H9 (cell line): Measurements from ENCODE around the gene CATSPERZ. TPM values are rescaled to one million over a fixed set of nuclear protein-coding genes. Genes with fewer than 3 reads are reported as not detected.

Experiments
- DNase-seq: peaks from one replicate; pipeline ENCODE4 v3.0.0-alpha.2; 2017
- H2AFZ ChIP-seq: one replicate; pipeline ENCODE4 v1.6.1; 2013; ENCODE audit warnings: mild to moderate bottlenecking, low read length, control low read depth, moderate library complexity
- H2AK5ac ChIP-seq: 2 replicates; pipeline ENCODE4 v1.6.1; 2013; ENCODE audit warnings: low read length, control low read depth, mixed read lengths; ENCODE audit not compliant: insufficient read length
- H2BK120ac ChIP-seq: one replicate; pipeline ENCODE4 v1.6.1; 2013; ENCODE audit warnings: low read depth, mild to moderate bottlenecking, low read length, control low read depth, inconsistent platforms; ENCODE audit not compliant: poor library complexity, severe bottlenecking
- H2BK12ac ChIP-seq: 2 replicates; pipeline ENCODE4 v1.6.1; 2013; ENCODE audit warnings: low read length, control low read depth, mixed read lengths, low read depth; ENCODE audit not compliant: insufficient read length
- H2BK15ac ChIP-seq: 2 replicates; pipeline ENCODE4 v1.6.1; 2013; ENCODE audit warnings: low read depth, low read length, control low read depth
- H2BK20ac ChIP-seq: one replicate; pipeline ENCODE4 v1.6.1; 2013; ENCODE audit warnings: low read depth, mild to moderate bottlenecking, low read length, control low read depth, inconsistent platforms; ENCODE audit not compliant: poor library complexity, severe bottlenecking
- H2BK5ac ChIP-seq: 2 replicates; pipeline ENCODE4 v1.6.1; 2013; ENCODE audit warnings: low read length, control low read depth, mixed read lengths; ENCODE audit not compliant: insufficient read length
- H3K14ac ChIP-seq: 2 replicates; pipeline ENCODE4 v1.6.1; 2013; ENCODE audit warnings: low read length, control low read depth; ENCODE audit not compliant: insufficient read depth
- H3K18ac ChIP-seq: 2 replicates; pipeline ENCODE4 v1.6.1; 2013; ENCODE audit warnings: low read depth, mild to moderate bottlenecking, mixed read lengths, low read length, control low read depth; ENCODE audit not compliant: insufficient read length
- H3K23ac ChIP-seq: 2 replicates; pipeline ENCODE4 v1.6.1; 2013; ENCODE audit warnings: low read length, control low read depth, mixed read lengths, low read depth; ENCODE audit not compliant: insufficient read length
- H3K23me2 ChIP-seq: 2 replicates; pipeline ENCODE4 v1.6.1; 2013; ENCODE audit warnings: low read depth, mild to moderate bottlenecking, mixed read lengths, low read length, control low read depth; ENCODE audit not compliant: insufficient read length, poor library complexity, severe bottlenecking
- H3K27ac ChIP-seq: 2 replicates; pipeline ENCODE4 v1.5.1; 2013; ENCODE audit warnings: low read length, control low read depth, mixed read lengths, low read depth; ENCODE audit not compliant: insufficient read length
- H3K27me3 ChIP-seq: 2 replicates; pipeline ENCODE4 v1.6.1; 2013; ENCODE audit warnings: low read length, control low read depth, inconsistent platforms; ENCODE audit not compliant: insufficient read depth
- H3K4ac ChIP-seq: 2 replicates; pipeline ENCODE4 v1.6.1; 2013; ENCODE audit warnings: low read depth, mild to moderate bottlenecking, control low read depth, inconsistent platforms, low read length, moderate library complexity
- H3K4me1 ChIP-seq: 2 replicates; pipeline ENCODE4 v1.6.1; 2013; ENCODE audit warnings: low read length, control low read depth, inconsistent platforms; ENCODE audit not compliant: insufficient read depth
- H3K4me2 ChIP-seq: 2 replicates; pipeline ENCODE4 v1.6.1; 2013; ENCODE audit warnings: low read length, control low read depth, mixed read lengths; ENCODE audit not compliant: insufficient read length, insufficient read depth
- H3K56ac ChIP-seq: 2 replicates; pipeline ENCODE4 v1.6.1; 2013; ENCODE audit warnings: low read depth, mild to moderate bottlenecking, mixed read lengths, low read length, control low read depth; ENCODE audit not compliant: insufficient read length
- H3K79me1 ChIP-seq: 2 replicates; pipeline ENCODE4 v1.6.1; 2013; ENCODE audit warnings: low read depth, mild to moderate bottlenecking, moderate library complexity, low read length, control low read depth, inconsistent platforms; ENCODE audit not compliant: insufficient read depth, poor library complexity, severe bottlenecking
- H3K79me2 ChIP-seq: 2 replicates; pipeline ENCODE4 v1.6.1; 2013; ENCODE audit warnings: low read length, control low read depth, inconsistent platforms; ENCODE audit not compliant: insufficient read depth
- H3K9ac ChIP-seq: 2 replicates; pipeline ENCODE4 v1.6.1; 2013; ENCODE audit warnings: low read length, control low read depth, mixed read lengths; ENCODE audit not compliant: insufficient read length; ENCODE audit errors: extremely low read depth
- H3K9me3 ChIP-seq: one replicate; pipeline ENCODE4 v1.6.1; 2013; ENCODE audit warnings: low read depth, low read length, inconsistent platforms; ENCODE audit not compliant: control insufficient read depth
- H3T11ph ChIP-seq: one replicate; pipeline ENCODE4 v1.6.1; 2013; ENCODE audit warnings: mild to moderate bottlenecking, low read length, control low read depth, inconsistent platforms
- H4K20me1 ChIP-seq: one replicate; pipeline ENCODE4 v1.6.1; 2013; ENCODE audit not compliant: control insufficient read depth, insufficient read length, insufficient read depth
- H4K5ac ChIP-seq: 2 replicates; pipeline ENCODE4 v1.6.1; 2013; ENCODE audit warnings: low read depth, mild to moderate bottlenecking, mixed read lengths, low read length, control low read depth; ENCODE audit not compliant: insufficient read length
- H4K8ac ChIP-seq: replicated peaks from 2 replicates; pipeline ENCODE4 v1.6.1; 2013; ENCODE audit warnings: low read length, control low read depth, mixed read lengths, low read depth; ENCODE audit not compliant: insufficient read length
- H4K91ac ChIP-seq: 2 replicates; pipeline ENCODE4 v1.6.1; 2013; ENCODE audit warnings: low read depth, mild to moderate bottlenecking, moderate library complexity, mixed read lengths, low read length, control low read depth; ENCODE audit not compliant: insufficient read length
- H3K27ac Mint-ChIP-seq, 3 experiments: 2 replicates in 2 of 3; 3 replicates in 1 of 3; pipeline ENCODE4 v1.8.0; 2020 to 2021; ENCODE audit warnings: mixed read lengths in 3 of 3, mild to moderate bottlenecking in 1 of 3, moderate library complexity in 1 of 3
- H3K27me3 Mint-ChIP-seq: 2 replicates; pipeline ENCODE4 v1.8.0; 2021; ENCODE audit warnings: low read depth, mild to moderate bottlenecking, moderate library complexity, mixed read lengths
- H3K36me3 Mint-ChIP-seq, 3 experiments: 2 replicates in 2 of 3; 3 replicates in 1 of 3; pipeline ENCODE4 v1.8.0; 2020 to 2021; ENCODE audit warnings: low read depth in 3 of 3, mixed read lengths in 3 of 3; ENCODE audit not compliant: insufficient read depth in 1 of 3
- H3K4me1 Mint-ChIP-seq, 2 experiments: 2 replicates each; pipeline ENCODE4 v1.8.0; 2020; ENCODE audit warnings: mixed read lengths in 2 of 2
- H3K4me3 Mint-ChIP-seq, 2 experiments: 2 replicates in 1 of 2; 3 replicates in 1 of 2; pipeline ENCODE4 v1.8.0; 2020 to 2021; ENCODE audit warnings: mild to moderate bottlenecking in 2 of 2, mixed read lengths in 2 of 2, moderate library complexity in 1 of 2
- H3K9me3 Mint-ChIP-seq, 2 experiments: 2 replicates in 1 of 2; 3 replicates in 1 of 2; pipeline ENCODE4 v1.8.0; 2020; ENCODE audit warnings: mild to moderate bottlenecking in 2 of 2, mixed read lengths in 2 of 2, moderate library complexity in 1 of 2
- WGBS: extraction: QIAGEN DNeasy Blood & Tissue Kit; methylation state at CpG from one replicate; pipeline ENCODE4 v1.1.7; 2013; ENCODE audit warnings: missing lambda C conversion rate, low lambda C conversion rate, mixed read lengths; ENCODE audit not compliant: insufficient read length; ENCODE audit errors: extremely low coverage; 5-methylcytosine and 5-hydroxymethylcytosine counted together
- total RNA-seq: library from RNA; stranded (reverse); gene quantifications from 2 replicates; pipeline ENCODE4 v1.2.1, GENCODE V29; 2021
- TF ChIP-seq, protein P1 (sequence below): fragments of 200-600 bp; sonication (generic); conservative IDR thresholded peaks from 3 replicates; pipeline ENCODE4 v1.8.0; 2021; ENCODE audit warnings: antibody characterized with exemption, mild to moderate bottlenecking

Gene CATSPERZ
- total RNA-seq, 1 experiment from 2014 or later: 0.92 TPM

DNA sequence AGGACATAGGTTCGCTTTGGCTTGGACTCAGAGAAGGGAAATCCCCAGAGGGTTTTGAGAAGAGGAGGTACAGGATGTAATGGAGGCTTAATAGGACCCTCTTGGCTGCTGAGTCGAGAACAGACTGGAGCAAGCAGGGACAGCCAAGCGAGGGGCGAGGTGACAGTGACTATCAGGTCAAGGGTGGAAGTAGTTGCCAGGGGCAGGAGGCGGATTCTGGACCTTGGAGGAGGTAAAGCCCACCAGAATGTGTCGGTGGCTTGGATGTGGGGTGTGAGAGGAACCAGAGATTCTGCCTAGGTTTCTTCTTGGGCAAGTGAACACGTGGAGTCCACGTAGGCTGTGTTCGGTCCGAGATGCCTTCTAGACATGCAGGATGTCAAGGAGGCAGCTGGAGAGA is 12.8 kb downstream of the CATSPERZ start:
- TF ChIP-seq, protein P1, sequence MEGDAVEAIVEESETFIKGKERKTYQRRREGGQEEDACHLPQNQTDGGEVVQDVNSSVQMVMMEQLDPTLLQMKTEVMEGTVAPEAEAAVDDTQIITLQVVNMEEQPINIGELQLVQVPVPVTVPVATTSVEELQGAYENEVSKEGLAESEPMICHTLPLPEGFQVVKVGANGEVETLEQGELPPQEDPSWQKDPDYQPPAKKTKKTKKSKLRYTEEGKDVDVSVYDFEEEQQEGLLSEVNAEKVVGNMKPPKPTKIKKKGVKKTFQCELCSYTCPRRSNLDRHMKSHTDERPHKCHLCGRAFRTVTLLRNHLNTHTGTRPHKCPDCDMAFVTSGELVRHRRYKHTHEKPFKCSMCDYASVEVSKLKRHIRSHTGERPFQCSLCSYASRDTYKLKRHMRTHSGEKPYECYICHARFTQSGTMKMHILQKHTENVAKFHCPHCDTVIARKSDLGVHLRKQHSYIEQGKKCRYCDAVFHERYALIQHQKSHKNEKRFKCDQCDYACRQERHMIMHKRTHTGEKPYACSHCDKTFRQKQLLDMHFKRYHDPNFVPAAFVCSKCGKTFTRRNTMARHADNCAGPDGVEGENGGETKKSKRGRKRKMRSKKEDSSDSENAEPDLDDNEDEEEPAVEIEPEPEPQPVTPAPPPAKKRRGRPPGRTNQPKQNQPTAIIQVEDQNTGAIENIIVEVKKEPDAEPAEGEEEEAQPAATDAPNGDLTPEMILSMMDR: no peak
- Histone ChIP-seq H2BK12ac (no peak overlapping the region), H3K27me3 (no peaks in the 10 kb centered on the region), H4K5ac (no peak overlapping the region), H3T11ph (no peak overlapping the region), H3K4me1 (no peaks in the 10 kb centered on the region), H2BK120ac (no peak overlapping the region), H2BK20ac (no peak overlapping the region), H4K91ac (no peak overlapping the region), H3K9me3 (no peaks in the 10 kb centered on the region), H3K4me2 (no peak overlapping the region), H3K23ac (no peak overlapping the region), H2AK5ac (no peak overlapping the region), H2AFZ (no peak overlapping the region), H3K79me1 (no peaks in the 10 kb centered on the region), H3K9ac (peak overlapping the region; percentile 27), H3K18ac (no peak overlapping the region), H3K4ac (no peak overlapping the region), H4K8ac (no peak overlapping the region), H3K56ac (no peak overlapping the region), H3K23me2 (peaks cover 3% of the 10 kb centered on the region), H3K14ac (no peak overlapping the region), H3K79me2 (peaks cover 4% of the 10 kb centered on the region; the same call in 1 of the 2 replicates), H2BK15ac (no peak overlapping the region), H2BK5ac (no peak overlapping the region), H4K20me1 (no peaks in the 10 kb centered on the region), H3K27ac (no peak overlapping the region)
- peaks cover 18 to 41% (median 22%) of the 10 kb centered on the region in 3 experiments; a peak in 6 of 7 replicates for H3K36me3 Mint-ChIP-seq
- no peaks in the 10 kb centered on the region for H3K27me3 Mint-ChIP-seq
- H3K9me3 Mint-ChIP-seq: no peaks in the 10 kb centered on the region
- H3K27ac Mint-ChIP-seq: peak overlapping the region; percentile 8 to 59 (median 41); a peak in 3 of 7 replicates
- peak overlapping the region in 1 of 2 experiments; percentile 8; a peak in 1 of 5 replicates for H3K4me3 Mint-ChIP-seq
- DNase-seq: no peak
- H3K4me1 Mint-ChIP-seq: peaks cover 7 to 8% of the 10 kb centered on the region in 2 experiments
- WGBS: no CpG with 5 or more reads among the region's 10 CpGs
